Naive thymus-derived CD4-positive, alpha-beta T cell (primary cell): ENCODE data around the gene TMIE. TPM values are rescaled to one million over a fixed set of nuclear protein-coding genes. Genes with fewer than 3 reads are reported as not detected.

ENCODE experiments used
- ATAC-seq: fragments of 150-1000 bp; cut with Tn5 transposase; 2 replicates; pipeline ENCODE4 v1.10.0; 2021; ENCODE audit warnings: mild to moderate bottlenecking, moderate library complexity
- CTCF ChIA-PET: fragments of 350-600 bp; sonication (Branson Sonifier 250); formaldehyde crosslinking; loops from one replicate; lab custom pipeline; 2021; ENCODE audit warnings: antibody characterized with exemption; lab: Charles Lee
- POLR2A ChIA-PET: fragments of 350-600 bp; sonication (Branson Sonifier 250); formaldehyde crosslinking; loops from one replicate; lab custom pipeline; 2021; ENCODE audit warnings: antibody characterized with exemption, inconsistent platforms; lab: Charles Lee
- DNase-seq, 9 donors: peaks; one replicate each; pipeline versions ENCODE4 v3.0.0 to v3.0.0-alpha.2; 2020 to 2022; ENCODE audit warnings: mixed read lengths in 1 of 9
- H3K27ac ChIP-seq: one replicate; pipeline ENCODE4 v1.7.0; 2013; ENCODE audit warnings: mild to moderate bottlenecking, low read depth, low read length, moderate library complexity
- H3K27me3 ChIP-seq, 2 donors: one replicate each; pipeline ENCODE4 v1.7.0; 2013; ENCODE audit warnings: low read length in 2 of 2, mild to moderate bottlenecking in 2 of 2, moderate library complexity in 2 of 2; ENCODE audit not compliant: control insufficient read depth in 2 of 2, insufficient read depth in 2 of 2
- H3K36me3 ChIP-seq, 3 experiments: 1 replicate in 2 of 3; 2 replicates in 1 of 3; pipeline ENCODE4 v1.7.0; 2013; ENCODE audit warnings: low read length in 3 of 3, mild to moderate bottlenecking in 3 of 3, moderate library complexity in 1 of 3; ENCODE audit not compliant: insufficient read depth in 3 of 3, control insufficient read depth in 2 of 3
- H3K4me1 ChIP-seq, 2 donors: one replicate each; pipeline ENCODE4 v1.7.0; 2013; ENCODE audit warnings: low read length in 2 of 2, mild to moderate bottlenecking in 2 of 2, moderate library complexity in 1 of 2; ENCODE audit not compliant: control insufficient read depth in 2 of 2, insufficient read depth in 2 of 2
- H3K4me3 ChIP-seq: 2 replicates; pipeline ENCODE4 v1.7.0; 2013; ENCODE audit warnings: mild to moderate bottlenecking, low read length
- H3K9me3 ChIP-seq, 3 experiments: 1 replicate in 2 of 3; 2 replicates in 1 of 3; pipeline ENCODE4 v1.7.0; 2013; ENCODE audit warnings: low read length in 3 of 3; ENCODE audit not compliant: control insufficient read depth in 2 of 3
- H3K27ac Mint-ChIP-seq, 9 donors: one replicate each; pipeline ENCODE4 v1.8.0; 2020 to 2022; ENCODE audit warnings: mixed read lengths in 9 of 9, mild to moderate bottlenecking in 8 of 9, moderate library complexity in 5 of 9, inconsistent platforms in 2 of 9
- H3K27me3 Mint-ChIP-seq, 5 donors: one replicate each; pipeline ENCODE4 v1.8.0; 2021 to 2022; ENCODE audit warnings: mixed read lengths in 5 of 5, mild to moderate bottlenecking in 1 of 5
- H3K36me3 Mint-ChIP-seq, 5 donors: one replicate each; pipeline ENCODE4 v1.8.0; 2020 to 2022; ENCODE audit warnings: mixed read lengths in 5 of 5, mild to moderate bottlenecking in 3 of 5, inconsistent platforms in 1 of 5
- H3K4me1 Mint-ChIP-seq, 7 donors: one replicate each; pipeline ENCODE4 v1.8.0; 2020 to 2022; ENCODE audit warnings: mixed read lengths in 7 of 7, mild to moderate bottlenecking in 3 of 7, inconsistent platforms in 1 of 7
- H3K4me3 Mint-ChIP-seq, 10 donors: one replicate each; pipeline ENCODE4 v1.8.0; 2020 to 2022; ENCODE audit warnings: mild to moderate bottlenecking in 10 of 10, mixed read lengths in 10 of 10, moderate library complexity in 6 of 10, inconsistent platforms in 2 of 10
- H3K9me3 Mint-ChIP-seq, 11 donors: one replicate each; pipeline ENCODE4 v1.8.0; 2020 to 2022; ENCODE audit warnings: mixed read lengths in 11 of 11, mild to moderate bottlenecking in 4 of 11, inconsistent platforms in 1 of 11, moderate library complexity in 1 of 11
- intact Hi-C, 2 donors: fragments of 100-400 bp; cut with micrococcal nuclease; formaldehyde crosslinking; loops; one replicate each; pipeline ENCODE4 v1.15.1; 2023
- polyA plus RNA-seq, 2 donors: library from polyadenylated mRNA; unstranded; fragments of 300-500 nt; fragmentation: Illumina TruSeq; gene quantifications; one replicate each; pipeline ENCODE4 v1.2.3, GENCODE V29; 2021
- total RNA-seq, 6 experiments: library from RNA in 5 of 6; stranded (reverse) in 5 of 6; gene quantifications; 1 replicate in 5 of 6; 2 replicates in 1 of 6; pipeline ENCODE4 v1.2.3 and lab custom pipeline; 2021 to 2026

Gene TMIE
- total and polyA plus RNA-seq, 7 experiments from 2014 or later: 0.31 to 5.6 (median 5.1) TPM

- ATAC-seq (peak; percentile 56), DNase-seq (peak in 4 of 9 donors; percentile 45 to 57 (median 54))
- Histone ChIP-seq H3K27me3 (no peaks in the 10 kb centered on the region), H3K36me3 (peaks cover 0 to 5% (median 0%) of the 10 kb centered on the region in 3 experiments), H3K9me3 (no peaks in the 10 kb centered on the region), H3K4me3 (peak overlapping the region; percentile 52), H3K27ac (peak overlapping the region; percentile 75), H3K4me1 (peaks cover 32 to 73% of the 10 kb centered on the region in 2 donors)
- ChIA-PET POLR2A (interaction anchor here (1.0 to 1.6 kb wide), 3 partner anchors 9 to 155 kb away, joined by 4 to 7 read pairs (median 4); no protein-coding TSS in a partner anchor), CTCF (no interaction called here)
- H3K27me3 Mint-ChIP-seq: peaks cover 0 to 33% (median 0%) of the 10 kb centered on the region in 5 donors
- H3K9me3 Mint-ChIP-seq: peaks cover 0 to 2% (median 0%) of the 10 kb centered on the region in 11 donors
- H3K4me3 Mint-ChIP-seq: peak overlapping the region; percentile 10 to 94 (median 86)
- peak overlapping the region in 6 of 9 donors; percentile 88 to 95 (median 93) for H3K27ac Mint-ChIP-seq
- H3K36me3 Mint-ChIP-seq: no peaks in the 10 kb centered on the region
- intact Hi-C loops: loop anchor here in 1 of 2 donors (2.0 to 10.0 kb wide), 7 partner anchors 63 to 687 kb away; partner anchors contain the start of genes CCDC12, KIF9, KLHL18 and NBEAL2
- H3K4me1 Mint-ChIP-seq: peaks cover 32 to 92% (median 73%) of the 10 kb centered on the region in 7 donors
Measured at GRCh38 chr3:46693892-46694226, 7.3 kb upstream of the TMIE start.

GRCh38 chr3:46694520-46694919 lies 6.7 kb upstream of the TMIE start:
- Mint-ChIP-seq H3K4me1 (peaks cover 32 to 94% (median 72%) of the 10 kb centered on the region in 7 donors), H3K36me3 (no peaks in the 10 kb centered on the region), H3K27ac (peak overlapping the region in 8 of 9 donors; percentile 84 to 95 (median 92)), H3K4me3 (peak overlapping the region; percentile 24 to 94 (median 72)), H3K9me3 (peaks cover 0 to 2% (median 0%) of the 10 kb centered on the region in 11 donors), H3K27me3 (peaks cover 0 to 36% (median 0%) of the 10 kb centered on the region in 5 donors)
- intact Hi-C loops: loop anchor here in 1 of 2 donors (5.0 to 10.0 kb wide), 4 partner anchors 153 to 588 kb away; partner anchors contain the start of genes CCDC12, KIF9, KLHL18 and NBEAL2
- CTCF ChIA-PET: interaction anchor here (2.0 kb wide), 1 partner anchor 11 kb away, joined by 5 read pairs; no protein-coding TSS in a partner anchor
- POLR2A ChIA-PET: no interaction called here
- H3K36me3 ChIP-seq: peaks cover 0 to 5% (median 0%) of the 10 kb centered on the region in 3 experiments
- no peaks in the 10 kb centered on the region for H3K9me3 ChIP-seq
- H3K27me3 ChIP-seq: no peaks in the 10 kb centered on the region
- H3K4me1 ChIP-seq: peaks cover 32 to 78% of the 10 kb centered on the region in 2 donors
- H3K4me3 ChIP-seq: peak overlapping the region; percentile 52
- no peak for DNase-seq
- peak overlapping the region; percentile 75 for H3K27ac ChIP-seq
- ATAC-seq: no peak

GRCh38 chr3:46695177-46695961 lies 5.8 kb upstream of the TMIE start:
- Histone ChIP-seq H3K4me1 (peaks cover 32 to 78% of the 10 kb centered on the region in 2 donors), H3K9me3 (no peaks in the 10 kb centered on the region), H3K27me3 (no peaks in the 10 kb centered on the region), H3K27ac (peak overlapping the region; percentile 75), H3K36me3 (peaks cover 0 to 5% (median 0%) of the 10 kb centered on the region in 3 experiments), H3K4me3 (peak overlapping the region; percentile 6)
- peaks cover 32 to 94% (median 69%) of the 10 kb centered on the region in 7 donors for H3K4me1 Mint-ChIP-seq
- ChIA-PET CTCF (interaction anchor here (0.6 to 2.0 kb wide), 3 partner anchors 10 to 207 kb away, joined by 3 to 5 read pairs (median 5); no protein-coding TSS in a partner anchor), POLR2A (interaction anchor here (0.6 to 1.6 kb wide), 2 partner anchors 468 to 685 kb away, joined by 3 to 5 read pairs; partner anchors contain the start of gene SETD2)
- ATAC-seq (peak; percentile 37), DNase-seq (peak; percentile 19 to 58 (median 50))
- peak overlapping the region; percentile 76 to 95 (median 92) for H3K27ac Mint-ChIP-seq
- H3K36me3 Mint-ChIP-seq: no peaks in the 10 kb centered on the region
- peaks cover 0 to 39% (median 0%) of the 10 kb centered on the region in 5 donors for H3K27me3 Mint-ChIP-seq
- intact Hi-C loops: loop anchor here in 1 of 2 donors (10.0 kb wide), 1 partner anchor 161 kb away; no protein-coding TSS in a partner anchor
- peaks cover 0 to 2% (median 0%) of the 10 kb centered on the region in 11 donors for H3K9me3 Mint-ChIP-seq
- peak overlapping the region; percentile 40 to 94 (median 76) for H3K4me3 Mint-ChIP-seq

- Mint-ChIP-seq H3K27ac (peak overlapping the region; percentile 10 to 95 (median 92)), H3K4me1 (peaks cover 28 to 90% (median 62%) of the 10 kb centered on the region in 7 donors), H3K9me3 (peaks cover 0 to 2% (median 0%) of the 10 kb centered on the region in 11 donors), H3K36me3 (no peaks in the 10 kb centered on the region), H3K27me3 (peaks cover 0 to 42% (median 0%) of the 10 kb centered on the region in 5 donors), H3K4me3 (peak overlapping the region; percentile 40 to 94 (median 76))
- peak overlapping the region; percentile 6 for H3K4me3 ChIP-seq
- H3K4me1 ChIP-seq: peaks cover 32 to 76% of the 10 kb centered on the region in 2 donors
- CTCF ChIA-PET: interaction anchor here (0.6 to 2.0 kb wide), 4 partner anchors 10 to 208 kb away, joined by 3 to 5 read pairs (median 4); no protein-coding TSS in a partner anchor
- ATAC-seq (no peak), DNase-seq (no peak)
- peak overlapping the region; percentile 75 for H3K27ac ChIP-seq
- peaks cover 0 to 5% (median 0%) of the 10 kb centered on the region in 3 experiments for H3K36me3 ChIP-seq
- no peaks in the 10 kb centered on the region for H3K9me3 ChIP-seq
- H3K27me3 ChIP-seq: no peaks in the 10 kb centered on the region
- intact Hi-C loops: loop anchor here in 1 of 2 donors (10.0 kb wide), 1 partner anchor 161 kb away; no protein-coding TSS in a partner anchor
- POLR2A ChIA-PET: interaction anchor here (0.5 to 1.6 kb wide), 3 partner anchors 101 to 684 kb away, joined by 3 to 5 read pairs (median 4); partner anchors contain the start of gene SETD2
Measured at GRCh38 chr3:46695962-46696894, 5.0 kb upstream of the TMIE start.

GRCh38 chr3:46699676-46700523 lies 1.3 kb upstream of the TMIE start:
- H3K9me3 Mint-ChIP-seq: peaks cover 0 to 1% (median 0%) of the 10 kb centered on the region in 11 donors
- no peaks in the 10 kb centered on the region for H3K9me3 ChIP-seq
- DNase-seq (no peak), ATAC-seq (peak; percentile 60)
- H3K27me3 ChIP-seq: no peaks in the 10 kb centered on the region
- ChIA-PET POLR2A (no interaction called here), CTCF (interaction anchor here (1.1 kb wide), 1 partner anchor 8 kb away, joined by 4 read pairs; no protein-coding TSS in a partner anchor)
- peak overlapping the region in 8 of 9 donors; percentile 83 to 95 (median 87) for H3K27ac Mint-ChIP-seq
- peaks cover 15 to 80% (median 61%) of the 10 kb centered on the region in 7 donors for H3K4me1 Mint-ChIP-seq
- intact Hi-C loops: loop anchor here in 1 of 2 donors (10.0 kb wide), 1 partner anchor 165 kb away; no protein-coding TSS in a partner anchor
- H3K36me3 ChIP-seq: no peaks in the 10 kb centered on the region
- no peaks in the 10 kb centered on the region for H3K36me3 Mint-ChIP-seq
- peaks cover 0 to 41% (median 0%) of the 10 kb centered on the region in 5 donors for H3K27me3 Mint-ChIP-seq
- H3K4me3 ChIP-seq: no peak overlapping the region
- peaks cover 15 to 57% of the 10 kb centered on the region in 2 donors for H3K4me1 ChIP-seq
- H3K27ac ChIP-seq: no peak overlapping the region
- H3K4me3 Mint-ChIP-seq: peak overlapping the region in 8 of 10 donors; percentile 20 to 70 (median 58)
